Effector memory CD4-positive, alpha-beta T cell (primary cell): ENCODE measurements around the gene ZNF662.

Experiments used
- DNase-seq, 3 donors: peaks; one replicate each; pipeline ENCODE4 v3.0.0-alpha.2; 2020
- H3K27ac ChIP-seq: 2 replicates; pipeline ENCODE4 v1.7.0; 2013; ENCODE audit warnings: mild to moderate bottlenecking, low read length, moderate library complexity; ENCODE audit not compliant: insufficient read depth, poor library complexity, severe bottlenecking
- H3K27me3 ChIP-seq: replicated peaks from 2 replicates; pipeline ENCODE4 v1.7.0; 2013; ENCODE audit warnings: mild to moderate bottlenecking, low read length; ENCODE audit not compliant: insufficient read depth, control insufficient read depth, poor library complexity, severe bottlenecking
- H3K36me3 ChIP-seq: 2 replicates; pipeline ENCODE4 v1.7.0; 2013; ENCODE audit warnings: mild to moderate bottlenecking, low read length, moderate library complexity; ENCODE audit not compliant: control insufficient read depth, insufficient read depth
- H3K4me1 ChIP-seq: 2 replicates; pipeline ENCODE4 v1.7.0; 2013; ENCODE audit warnings: low read length, mild to moderate bottlenecking; ENCODE audit not compliant: control insufficient read depth, insufficient read depth, poor library complexity, severe bottlenecking
- H3K4me3 ChIP-seq: 2 replicates; pipeline ENCODE4 v1.7.0; 2013; ENCODE audit warnings: low read length, low read depth, mild to moderate bottlenecking; ENCODE audit not compliant: insufficient read depth, poor library complexity, severe bottlenecking
- H3K9me3 ChIP-seq: 2 replicates; pipeline ENCODE4 v1.7.0; 2013; ENCODE audit warnings: mild to moderate bottlenecking, low read length, moderate library complexity; ENCODE audit not compliant: control insufficient read depth

ZNF662 gene

DNA sequence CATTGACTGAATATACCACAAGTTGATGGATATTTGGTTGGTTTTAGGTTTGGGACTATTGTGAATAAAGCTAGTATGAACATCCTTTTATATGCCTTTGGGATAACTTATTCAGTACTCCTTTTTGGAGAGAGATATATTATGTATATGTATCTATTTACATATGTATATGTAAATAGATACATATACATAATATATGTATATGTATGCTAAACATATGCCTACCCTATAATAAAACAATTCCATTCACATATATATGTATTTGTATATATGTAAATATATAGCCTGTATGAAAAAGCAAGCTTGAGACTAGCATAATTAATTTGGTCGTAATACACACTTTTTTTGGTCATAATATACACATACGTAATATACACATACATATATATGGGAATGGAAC, 57.3 kb downstream of the ZNF662 start:
- no peaks in the 10 kb centered on the region for H3K4me1 ChIP-seq
- H3K9me3 ChIP-seq: no peaks in the 10 kb centered on the region
- no peaks in the 10 kb centered on the region for H3K27me3 ChIP-seq
- H3K4me3 ChIP-seq: no peak overlapping the region
- DNase-seq: no peak
- H3K27ac ChIP-seq: no peak overlapping the region
- no peaks in the 10 kb centered on the region for H3K36me3 ChIP-seq

DNA sequence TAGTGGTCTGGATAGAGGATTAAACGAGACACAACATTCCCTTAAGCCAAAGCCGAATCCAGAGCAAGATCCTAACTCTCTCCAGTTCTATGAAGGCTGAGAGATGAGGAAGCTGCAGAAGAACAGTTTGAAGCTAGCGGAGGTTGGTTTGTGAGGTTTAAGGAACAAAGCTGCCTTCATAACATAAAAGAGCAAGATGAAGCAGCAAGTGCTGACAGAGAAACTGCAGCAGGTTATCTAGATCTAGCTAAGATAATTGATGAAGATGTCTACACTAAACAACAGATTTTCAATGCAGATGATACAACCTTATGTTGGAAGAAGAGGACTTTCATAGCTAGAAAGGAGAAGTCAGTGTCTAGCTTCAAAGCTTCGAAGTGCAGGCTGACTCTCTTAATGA, 58.3 kb downstream of the ZNF662 start:
- H3K4me1 ChIP-seq: no peaks in the 10 kb centered on the region
- no peak overlapping the region for H3K27ac ChIP-seq
- no peaks in the 10 kb centered on the region for H3K27me3 ChIP-seq
- H3K36me3 ChIP-seq: no peaks in the 10 kb centered on the region
- DNase-seq: no peak
- no peak overlapping the region for H3K4me3 ChIP-seq
- H3K9me3 ChIP-seq: no peaks in the 10 kb centered on the region
